ENCODE results near the gene KCNIP4. TPM values are rescaled to one million over a fixed set of nuclear protein-coding genes. Genes with fewer than 3 reads are reported as not detected.

The KCNIP4 gene
- total and polyA plus RNA-seq, 9 of the 15 experiments (the other 6 are each of a cell fraction or from before 2014, with no cell fraction given), result 0.25 to 0.41 TPM; not detected in 7

DNA sequence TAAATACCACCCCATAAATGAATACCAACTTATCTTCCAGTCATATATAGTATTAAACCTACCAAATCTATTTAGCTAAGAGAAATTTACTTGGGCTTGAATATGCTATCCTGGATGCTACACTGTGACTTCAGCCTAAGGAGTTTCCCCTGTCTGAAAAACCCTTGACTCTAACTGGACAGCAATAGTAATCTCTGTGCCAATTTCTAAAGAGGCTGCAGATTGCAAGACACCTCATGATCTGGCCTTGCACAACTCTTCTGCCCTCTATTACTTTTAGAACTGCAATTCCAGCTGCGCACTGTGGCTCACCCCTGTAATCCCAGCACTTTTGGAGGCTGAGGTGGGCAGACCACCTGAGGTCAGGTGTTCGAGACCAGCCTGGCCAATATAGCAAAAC is 371.5 kb downstream of the KCNIP4 start (continued):
- no peak for TF ChIP-seq TAF1 (IDR thresholded peaks at IDR 0.05; ENCODE audit: control insufficient read depth, extremely low read depth, insufficient read depth, low read length, severe bottlenecking)
- no peak for TF ChIP-seq SFPQ (IDR thresholded peaks at IDR 0.05; ENCODE audit: low read depth, low read length)

- no peak overlapping the region for H3K4me3 ChIP-seq
- TF ChIP-seq SRSF1 (IDR thresholded peaks at IDR 0.05; ENCODE audit: low read depth, low read length) (no peak), USF1 (CRISPR knock-in tag; IDR thresholded peaks at IDR 0.05) (no peak), ZBTB12 (CRISPR knock-in tag; IDR thresholded peaks at IDR 0.05) (no peak), NCOR1 (IDR thresholded peaks at IDR 0.05) (no peak), ILK (tag; IDR thresholded peaks at IDR 0.05; ENCODE audit: borderline replicate concordance, low read depth) (no peak), MYC (IDR thresholded peaks at IDR 0.05; ENCODE audit: low read depth, low read length) (no peak), MYC (CRISPR knock-in tag; IDR thresholded peaks at IDR 0.05; ENCODE audit: borderline replicate concordance, low read depth) (no peak), ZNF143 (CRISPR knock-in tag; IDR thresholded peaks at IDR 0.05) (no peak), SAP30 (IDR thresholded peaks at IDR 0.05; ENCODE audit: borderline replicate concordance, insufficient read depth, low read depth, low read length, poor library complexity, severe bottlenecking) (no peak), SRSF3 (IDR thresholded peaks at IDR 0.05; ENCODE audit: insufficient read depth, low read length) (no peak), RFX7 (CRISPR knock-in tag; IDR thresholded peaks at IDR 0.05) (no peak)
- TF ChIP-seq, protein P1, sequence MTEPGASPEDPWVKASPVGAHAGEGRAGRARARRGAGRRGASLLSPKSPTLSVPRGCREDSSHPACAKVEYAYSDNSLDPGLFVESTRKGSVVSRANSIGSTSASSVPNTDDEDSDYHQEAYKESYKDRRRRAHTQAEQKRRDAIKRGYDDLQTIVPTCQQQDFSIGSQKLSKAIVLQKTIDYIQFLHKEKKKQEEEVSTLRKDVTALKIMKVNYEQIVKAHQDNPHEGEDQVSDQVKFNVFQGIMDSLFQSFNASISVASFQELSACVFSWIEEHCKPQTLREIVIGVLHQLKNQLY (CRISPR knock-in tag; conservative IDR thresholded peaks at IDR 0.05), result no peak
- POLR2A ChIA-PET, result no interaction called here
- H3K4me2 ChIP-seq (ENCODE audit: insufficient read depth, low read length), result no peak overlapping the region
- H3K79me2 ChIP-seq (ENCODE audit: control insufficient read depth, insufficient read depth, low read length), result no peaks in the 10 kb centered on the region
- in situ Hi-C loops (cut with MboI) (no loop called here), intact Hi-C loops (cut with micrococcal nuclease) (no loop called here)
- FAIRE-seq (no peak), DNase-seq (ENCODE audit: extremely low read depth in 1 of 4, low spot score in 3 of 4) (no peak), ATAC-seq (no peak)
- CTCF ChIA-PET (ENCODE audit: low intra/inter-chr PET ratio), result no interaction called here
- no TSS peak for BruUV-seq (replicated peaks)
- no peaks in the 10 kb centered on the region for H3K36me3 ChIP-seq (ENCODE audit: control insufficient read depth, insufficient read depth, low read length)
- 3% methylated on average over 3 of the region's 3 CpGs for WGBS (ENCODE audit: insufficient coverage, low coverage, missing lambda C conversion rate)
- H3K9ac ChIP-seq (ENCODE audit: insufficient read depth in 1 of 2, low read depth in 2 of 2, low read length in 2 of 2), result no peak overlapping the region
- no peaks in the 10 kb centered on the region for H3K27me3 ChIP-seq (ENCODE audit: control insufficient read depth in 2 of 2, insufficient read depth in 2 of 2, low read length in 2 of 2)
- no peaks in the 10 kb centered on the region for H3K4me1 ChIP-seq (replicated peaks in 1 of 2; ENCODE audit: control insufficient read depth in 2 of 2, insufficient read depth in 2 of 2, low read length in 2 of 2)
- H2AFZ ChIP-seq (ENCODE audit: low read depth, low read length), result no peak overlapping the region
- H3K9me3 ChIP-seq (replicated peaks; ENCODE audit: control insufficient read depth, insufficient read depth, low read depth, low read length), result no peaks in the 10 kb centered on the region
- H4K20me1 ChIP-seq (replicated peaks; ENCODE audit: control insufficient read depth, insufficient read depth, low read length), result no peaks in the 10 kb centered on the region
- H3K27ac ChIP-seq (ENCODE audit: extremely low read depth, low read depth, low read length), result no peak overlapping the region
- H3K9me1 ChIP-seq (ENCODE audit: control insufficient read depth, insufficient read depth, low read length), result no peaks in the 10 kb centered on the region
Observed at GRCh38 chr4:21571100-21571499, 377.5 kb downstream of the KCNIP4 start.
